ENCODE results near the gene FMN1.

The FMN1 gene

DNA sequence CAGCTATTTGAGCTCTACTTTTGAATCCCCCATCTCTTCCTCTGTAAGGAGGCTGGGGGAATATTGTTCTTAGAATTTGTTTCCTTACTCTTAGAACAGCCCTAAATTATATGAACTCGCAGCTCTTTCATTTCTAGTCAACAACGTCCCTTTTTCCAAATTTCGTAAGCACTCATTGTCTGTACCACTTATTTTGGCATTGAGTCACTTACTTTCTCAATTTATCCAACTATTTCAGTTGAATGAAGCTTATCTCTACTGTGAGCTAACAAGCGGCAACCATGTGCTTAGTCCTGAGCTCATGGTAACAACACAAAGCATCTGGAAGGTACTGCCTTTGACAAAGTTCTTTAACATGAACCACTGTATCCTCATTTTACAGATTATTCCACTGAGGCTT is 285.6 kb downstream of the FMN1 start:
- TF ChIP-seq, protein P1, sequence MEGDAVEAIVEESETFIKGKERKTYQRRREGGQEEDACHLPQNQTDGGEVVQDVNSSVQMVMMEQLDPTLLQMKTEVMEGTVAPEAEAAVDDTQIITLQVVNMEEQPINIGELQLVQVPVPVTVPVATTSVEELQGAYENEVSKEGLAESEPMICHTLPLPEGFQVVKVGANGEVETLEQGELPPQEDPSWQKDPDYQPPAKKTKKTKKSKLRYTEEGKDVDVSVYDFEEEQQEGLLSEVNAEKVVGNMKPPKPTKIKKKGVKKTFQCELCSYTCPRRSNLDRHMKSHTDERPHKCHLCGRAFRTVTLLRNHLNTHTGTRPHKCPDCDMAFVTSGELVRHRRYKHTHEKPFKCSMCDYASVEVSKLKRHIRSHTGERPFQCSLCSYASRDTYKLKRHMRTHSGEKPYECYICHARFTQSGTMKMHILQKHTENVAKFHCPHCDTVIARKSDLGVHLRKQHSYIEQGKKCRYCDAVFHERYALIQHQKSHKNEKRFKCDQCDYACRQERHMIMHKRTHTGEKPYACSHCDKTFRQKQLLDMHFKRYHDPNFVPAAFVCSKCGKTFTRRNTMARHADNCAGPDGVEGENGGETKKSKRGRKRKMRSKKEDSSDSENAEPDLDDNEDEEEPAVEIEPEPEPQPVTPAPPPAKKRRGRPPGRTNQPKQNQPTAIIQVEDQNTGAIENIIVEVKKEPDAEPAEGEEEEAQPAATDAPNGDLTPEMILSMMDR (IDR thresholded peaks at IDR 0.05; ENCODE audit: low read depth, low read length), result no peak

GRCh38 chr15:32908135-32908801 is 286.2 kb downstream of the FMN1 start:
- TF ChIP-seq, protein P1 (IDR thresholded peaks at IDR 0.05; ENCODE audit: low read depth, low read length), result no peak
- H3K4me3 ChIP-seq (ENCODE audit: low read depth, low read length), result no peak overlapping the region

More for the DNA sequence above, 285.6 kb downstream of the FMN1 start:
- no peak overlapping the region for H3K4me3 ChIP-seq (ENCODE audit: low read depth, low read length)

- TF ChIP-seq, protein P1 (IDR thresholded peaks at IDR 0.05; ENCODE audit: low read depth, low read length), result no peak
- no peak overlapping the region for H3K4me3 ChIP-seq (ENCODE audit: low read depth, low read length)
Observed at GRCh38 chr15:32905481-32905880, 289.0 kb downstream of the FMN1 start.

- TF ChIP-seq, protein P1 (IDR thresholded peaks at IDR 0.05; ENCODE audit: low read depth, low read length), result no peak
- no peak overlapping the region for H3K4me3 ChIP-seq (ENCODE audit: low read depth, low read length)
Observed at GRCh38 chr15:32904448-32904847, 290.1 kb downstream of the FMN1 start.

- no peak overlapping the region for H3K4me3 ChIP-seq (ENCODE audit: low read depth, low read length)
- TF ChIP-seq, protein P1 (IDR thresholded peaks at IDR 0.05; ENCODE audit: low read depth, low read length), result no peak
Observed at GRCh38 chr15:32903591-32904290, 290.8 kb downstream of the FMN1 start.

- TF ChIP-seq, protein P1 (IDR thresholded peaks at IDR 0.05; ENCODE audit: low read depth, low read length), result no peak
Observed at GRCh38 chr15:32901995-32902394, 292.5 kb downstream of the FMN1 start.

DNA sequence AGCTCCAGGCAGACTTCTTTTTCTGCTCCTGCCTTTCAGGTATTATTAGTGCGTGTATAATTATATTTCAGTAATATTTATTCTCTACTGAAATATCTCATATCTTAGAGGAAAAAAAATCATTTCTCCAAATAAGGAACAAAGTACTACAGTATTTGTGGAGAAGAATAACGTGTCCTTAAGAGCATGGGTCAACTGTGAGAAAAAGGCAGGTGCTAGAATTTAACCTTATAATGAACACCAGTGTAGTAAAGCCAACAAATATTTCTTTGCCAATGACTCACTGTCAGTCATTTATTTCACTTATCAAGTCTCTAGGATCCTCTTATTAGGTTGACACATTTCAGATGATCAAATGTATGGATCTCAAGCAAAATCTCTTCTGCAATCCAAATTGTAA is 293.3 kb downstream of the FMN1 start:
- TF ChIP-seq, protein P1 (IDR thresholded peaks at IDR 0.05; ENCODE audit: low read depth, low read length), result no peak
- no peak overlapping the region for H3K4me3 ChIP-seq (ENCODE audit: low read depth, low read length)

More at GRCh38 chr15:32901995-32902394, 292.5 kb downstream of the FMN1 start:
- H3K4me3 ChIP-seq (ENCODE audit: low read depth, low read length), result no peak overlapping the region

Measured in WI38 (cell line).